ENCODE results near the gene USP24.

Gene USP24, protein sequence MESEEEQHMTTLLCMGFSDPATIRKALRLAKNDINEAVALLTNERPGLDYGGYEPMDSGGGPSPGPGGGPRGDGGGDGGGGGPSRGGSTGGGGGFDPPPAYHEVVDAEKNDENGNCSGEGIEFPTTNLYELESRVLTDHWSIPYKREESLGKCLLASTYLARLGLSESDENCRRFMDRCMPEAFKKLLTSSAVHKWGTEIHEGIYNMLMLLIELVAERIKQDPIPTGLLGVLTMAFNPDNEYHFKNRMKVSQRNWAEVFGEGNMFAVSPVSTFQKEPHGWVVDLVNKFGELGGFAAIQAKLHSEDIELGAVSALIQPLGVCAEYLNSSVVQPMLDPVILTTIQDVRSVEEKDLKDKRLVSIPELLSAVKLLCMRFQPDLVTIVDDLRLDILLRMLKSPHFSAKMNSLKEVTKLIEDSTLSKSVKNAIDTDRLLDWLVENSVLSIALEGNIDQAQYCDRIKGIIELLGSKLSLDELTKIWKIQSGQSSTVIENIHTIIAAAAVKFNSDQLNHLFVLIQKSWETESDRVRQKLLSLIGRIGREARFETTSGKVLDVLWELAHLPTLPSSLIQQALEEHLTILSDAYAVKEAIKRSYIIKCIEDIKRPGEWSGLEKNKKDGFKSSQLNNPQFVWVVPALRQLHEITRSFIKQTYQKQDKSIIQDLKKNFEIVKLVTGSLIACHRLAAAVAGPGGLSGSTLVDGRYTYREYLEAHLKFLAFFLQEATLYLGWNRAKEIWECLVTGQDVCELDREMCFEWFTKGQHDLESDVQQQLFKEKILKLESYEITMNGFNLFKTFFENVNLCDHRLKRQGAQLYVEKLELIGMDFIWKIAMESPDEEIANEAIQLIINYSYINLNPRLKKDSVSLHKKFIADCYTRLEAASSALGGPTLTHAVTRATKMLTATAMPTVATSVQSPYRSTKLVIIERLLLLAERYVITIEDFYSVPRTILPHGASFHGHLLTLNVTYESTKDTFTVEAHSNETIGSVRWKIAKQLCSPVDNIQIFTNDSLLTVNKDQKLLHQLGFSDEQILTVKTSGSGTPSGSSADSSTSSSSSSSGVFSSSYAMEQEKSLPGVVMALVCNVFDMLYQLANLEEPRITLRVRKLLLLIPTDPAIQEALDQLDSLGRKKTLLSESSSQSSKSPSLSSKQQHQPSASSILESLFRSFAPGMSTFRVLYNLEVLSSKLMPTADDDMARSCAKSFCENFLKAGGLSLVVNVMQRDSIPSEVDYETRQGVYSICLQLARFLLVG (N-terminal part only)

DNA sequence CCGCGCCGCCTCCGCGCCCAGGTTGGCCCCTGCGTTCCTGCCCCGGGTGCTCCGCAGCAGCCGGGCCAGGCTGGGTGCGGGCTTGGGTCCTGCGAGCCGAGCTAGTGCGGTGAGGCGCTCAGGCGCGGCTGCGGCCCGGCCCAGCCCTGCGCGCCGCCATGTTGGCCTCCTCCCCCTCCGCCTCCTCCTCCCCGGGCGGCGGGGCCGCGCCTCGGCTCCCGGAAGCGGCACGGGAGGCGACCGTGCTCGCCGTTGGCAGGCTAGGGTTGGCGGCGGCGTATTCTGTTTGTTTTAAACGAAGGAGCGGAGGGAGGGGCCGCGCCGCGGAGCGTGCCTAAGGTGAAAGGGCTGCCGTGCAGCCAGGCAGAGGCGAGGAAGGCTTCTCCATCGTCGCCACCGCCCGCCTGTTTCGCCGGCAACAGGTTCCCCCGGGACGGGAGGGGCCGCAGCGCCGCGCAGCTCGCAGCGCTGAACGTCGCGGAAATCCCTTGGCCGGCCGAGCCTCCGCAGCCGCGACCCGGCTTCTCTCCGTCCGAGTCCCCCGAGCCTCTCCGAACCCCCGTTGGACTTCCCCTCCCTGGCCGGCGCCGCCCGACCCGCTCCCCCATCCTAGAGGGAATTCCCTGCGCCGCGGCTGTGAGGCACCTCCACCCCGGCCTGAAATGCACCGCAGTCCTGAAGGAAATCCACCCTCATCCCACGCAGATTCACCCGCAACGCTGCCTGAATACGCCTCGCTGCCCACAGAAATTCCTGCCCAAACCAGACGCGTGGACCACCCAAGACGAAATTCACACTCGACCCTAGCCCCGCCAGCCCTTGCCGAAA, at the start of gene USP24:
Gene USP24, minus strand, starts transcription at position 171 of the 828 bp plus-strand sequence. CDS start 251 bp downstream, outside the sequence.
- no peak for DNase-seq (ENCODE audit: low read depth)

DNA sequence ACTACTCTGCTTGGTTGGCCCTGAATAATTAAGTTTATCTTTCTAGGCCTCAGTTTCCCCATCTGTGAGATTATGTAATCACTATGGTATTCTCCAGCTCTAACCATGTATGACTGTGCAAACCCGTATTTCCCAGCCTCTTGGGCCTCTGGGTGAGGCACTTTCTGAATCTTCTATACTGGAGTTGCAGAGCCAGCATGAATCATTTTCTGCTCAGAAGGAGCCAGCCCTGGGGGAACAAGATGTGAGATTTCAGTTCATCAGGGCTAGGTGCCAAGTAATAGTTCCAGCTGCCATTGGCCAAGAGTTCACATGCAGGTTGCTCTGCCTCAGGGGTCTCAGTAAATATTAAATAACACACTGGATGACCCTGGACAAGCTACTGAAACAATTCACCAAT, 47.7 kb upstream of the USP24 start:
- peak; percentile 56 for DNase-seq (ENCODE audit: low read depth)

DNA sequence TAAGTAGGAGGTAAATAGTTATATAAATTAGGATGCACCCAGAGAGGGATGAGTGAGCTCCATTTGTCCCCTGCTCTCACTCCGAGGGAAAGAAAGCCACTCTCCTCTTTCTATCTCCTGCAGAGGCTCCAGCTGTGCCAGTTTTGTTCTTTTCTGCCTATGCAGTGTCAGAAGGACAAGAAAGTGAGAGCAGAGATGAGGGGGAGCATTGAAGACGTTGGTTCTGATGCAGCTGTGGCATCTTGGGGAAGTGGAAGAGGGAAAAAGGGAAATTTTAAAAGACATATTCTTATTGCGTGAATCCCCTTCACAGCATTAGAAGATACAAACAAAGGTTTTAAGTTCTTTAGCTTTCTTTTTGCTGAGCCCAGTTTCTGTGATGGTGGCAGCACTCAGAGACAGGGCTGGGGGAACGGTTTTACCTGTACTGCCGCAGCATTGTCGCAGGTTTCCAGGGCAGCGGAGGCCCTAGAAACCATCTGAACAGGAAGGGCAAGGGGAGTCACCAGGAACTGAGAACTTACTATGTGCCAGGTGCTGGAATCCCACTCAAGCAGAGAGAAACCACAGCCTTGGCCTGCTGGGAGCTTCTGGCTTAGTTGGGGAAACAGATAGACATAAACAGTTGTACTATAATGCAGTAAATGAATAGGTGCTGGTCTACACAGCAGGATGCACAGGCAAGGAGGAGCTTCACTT, 44.9 kb upstream of the USP24 start:
- no peak for DNase-seq (ENCODE audit: low read depth)

- DNase-seq (ENCODE audit: low read depth), result no peak
Measured at GRCh38 chr1:55257958-55258357, 42.8 kb upstream of the USP24 start.

- no peak for DNase-seq (ENCODE audit: low read depth)
Measured at GRCh38 chr1:55255901-55256300, 40.7 kb upstream of the USP24 start.

DNA sequence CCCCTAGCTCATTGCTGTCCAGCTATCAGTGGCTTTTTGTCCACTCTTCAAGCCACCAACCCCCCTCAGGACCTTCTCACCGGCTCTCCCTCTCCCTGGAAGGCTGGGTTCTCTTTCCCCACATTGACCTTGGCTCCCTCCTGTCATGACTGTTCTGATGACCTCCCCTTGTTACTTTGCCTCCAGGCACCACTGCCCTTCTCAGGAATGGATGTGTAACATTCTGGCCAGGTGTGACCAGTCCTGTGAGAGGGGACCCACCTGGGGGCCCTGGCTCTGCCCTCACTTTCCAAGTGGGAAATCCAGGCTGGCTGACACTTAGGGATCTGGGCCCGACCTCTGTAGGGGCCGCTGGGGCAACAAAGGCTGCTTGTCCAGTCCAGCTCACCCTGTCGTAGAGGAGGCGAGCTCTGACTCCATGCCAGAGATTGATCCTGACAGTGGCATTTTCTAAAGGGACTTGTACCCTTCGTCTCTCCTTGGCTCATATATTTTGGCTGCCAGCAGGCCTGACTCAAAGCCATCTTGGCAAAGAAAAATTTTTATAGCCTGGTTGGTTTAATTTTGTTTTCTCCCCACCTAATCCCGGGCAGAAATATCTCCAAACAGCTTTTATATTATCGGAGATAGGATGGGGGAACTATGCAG, 37.9 kb upstream of the USP24 start:
- DNase-seq (ENCODE audit: low read depth), result no peak

GRCh38 chr1:55250399-55251075, 35.4 kb upstream of the USP24 start:
- no peak for DNase-seq (ENCODE audit: low read depth)

GRCh38 chr1:55249646-55250398, 34.7 kb upstream of the USP24 start:
- DNase-seq (ENCODE audit: low read depth), result no peak

- DNase-seq (ENCODE audit: low read depth), result no peak
Measured at GRCh38 chr1:55246896-55247295, 31.7 kb upstream of the USP24 start.

GRCh38 chr1:55246331-55246730, 31.2 kb upstream of the USP24 start:
- no peak for DNase-seq (ENCODE audit: low read depth)

DNA sequence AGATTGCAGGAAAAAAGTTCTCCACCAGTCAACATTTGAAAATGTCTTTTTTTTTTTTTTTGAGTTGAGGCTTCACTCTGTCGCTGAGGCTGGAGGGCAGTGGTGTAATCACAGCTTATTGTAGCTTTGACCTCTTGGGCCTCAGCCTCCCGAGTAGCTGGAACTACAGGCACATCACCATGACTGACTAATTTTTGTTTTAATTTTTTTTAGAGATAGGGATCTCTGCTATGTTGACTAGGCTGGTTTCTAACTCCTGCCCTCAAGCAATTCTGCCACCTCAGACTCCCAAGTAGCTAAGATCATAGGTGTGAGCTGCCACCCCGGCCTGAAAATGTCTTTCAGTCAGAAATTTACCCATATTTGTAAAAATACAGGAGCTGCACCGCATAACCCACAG, 30.6 kb upstream of the USP24 start:
- no peak for DNase-seq (ENCODE audit: low read depth)

- no peak for DNase-seq (ENCODE audit: low read depth)
Measured at GRCh38 chr1:55244476-55245099, 29.4 kb upstream of the USP24 start.

DNA sequence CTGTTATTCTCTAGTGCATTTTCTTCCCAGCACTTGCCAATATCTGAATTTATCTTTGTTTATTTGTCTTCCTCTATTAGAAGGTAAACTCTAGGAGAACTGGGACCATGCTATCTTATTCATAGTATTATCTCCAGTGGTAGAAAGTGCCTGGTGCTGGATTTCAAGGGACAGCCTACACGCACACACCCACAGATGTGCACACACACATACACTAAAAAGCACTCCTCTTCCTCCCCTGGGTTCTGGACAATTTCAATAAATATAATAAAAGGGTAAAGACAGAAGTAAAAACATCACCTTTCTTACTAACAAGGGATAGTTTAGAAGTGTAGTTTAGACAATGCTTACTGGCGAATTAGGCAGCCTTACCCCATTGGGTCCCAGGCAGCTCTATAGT, 28.5 kb upstream of the USP24 start:
- no peak for DNase-seq (ENCODE audit: low read depth)

- DNase-seq (ENCODE audit: low read depth), result no peak
Measured at GRCh38 chr1:55239548-55239947, 24.4 kb upstream of the USP24 start.

DNA sequence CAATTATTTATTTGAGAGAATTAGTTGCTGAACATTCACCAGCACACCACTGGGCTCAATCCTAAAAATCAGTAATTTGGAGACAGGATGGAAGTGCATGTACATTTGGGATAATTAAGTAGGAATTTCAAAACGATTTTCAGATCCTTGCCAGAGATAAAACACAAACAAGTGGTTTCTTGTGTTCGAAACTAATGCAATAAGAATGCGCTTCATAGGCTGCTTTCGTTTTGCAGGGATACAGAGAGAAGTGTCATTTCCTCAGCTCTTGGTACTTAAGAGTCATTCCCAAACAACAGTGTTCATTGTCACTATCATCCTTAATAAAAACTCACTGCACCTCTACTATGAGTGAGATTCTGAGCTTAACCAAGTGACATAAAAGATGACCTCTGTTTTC, 20.6 kb upstream of the USP24 start:
- no peak for DNase-seq (ENCODE audit: low read depth)

DNA sequence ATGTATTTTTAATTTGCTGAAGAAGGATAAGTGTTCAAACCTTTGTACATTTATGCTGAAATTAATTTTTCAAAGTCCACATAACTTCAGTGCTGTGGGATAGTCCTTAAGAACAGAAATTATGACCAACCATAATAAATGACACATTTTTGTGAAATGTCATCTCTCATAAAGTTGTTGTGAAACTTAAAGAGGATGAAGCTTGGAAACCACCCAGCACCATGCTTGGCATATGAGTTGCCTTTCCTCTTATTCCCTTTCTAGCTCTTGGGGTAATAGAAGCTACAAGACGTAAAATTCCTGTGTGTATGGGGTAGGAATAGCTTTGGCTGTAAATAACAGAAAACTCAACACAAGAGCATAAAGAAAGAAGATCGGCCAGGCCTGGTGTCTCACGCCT, 18.9 kb upstream of the USP24 start:
- no peak for DNase-seq (ENCODE audit: low read depth)

- DNase-seq (ENCODE audit: low read depth), result no peak
Measured at GRCh38 chr1:55233145-55233777, 18.1 kb upstream of the USP24 start.
